NCI-H1417 (cell line): ENCODE data around the gene CTF1.
"Not testable (repeated sequence)": the region's sequence is repeated elsewhere in the genome, so short reads cannot be mapped to it uniquely, and the experiment has no call there.

ENCODE experiments used
- DNase-seq, 3 experiments: peaks; one replicate each; lab custom pipeline; 2025; lab: John Stamatoyannopoulos, UW

The CTF1 gene

DNA sequence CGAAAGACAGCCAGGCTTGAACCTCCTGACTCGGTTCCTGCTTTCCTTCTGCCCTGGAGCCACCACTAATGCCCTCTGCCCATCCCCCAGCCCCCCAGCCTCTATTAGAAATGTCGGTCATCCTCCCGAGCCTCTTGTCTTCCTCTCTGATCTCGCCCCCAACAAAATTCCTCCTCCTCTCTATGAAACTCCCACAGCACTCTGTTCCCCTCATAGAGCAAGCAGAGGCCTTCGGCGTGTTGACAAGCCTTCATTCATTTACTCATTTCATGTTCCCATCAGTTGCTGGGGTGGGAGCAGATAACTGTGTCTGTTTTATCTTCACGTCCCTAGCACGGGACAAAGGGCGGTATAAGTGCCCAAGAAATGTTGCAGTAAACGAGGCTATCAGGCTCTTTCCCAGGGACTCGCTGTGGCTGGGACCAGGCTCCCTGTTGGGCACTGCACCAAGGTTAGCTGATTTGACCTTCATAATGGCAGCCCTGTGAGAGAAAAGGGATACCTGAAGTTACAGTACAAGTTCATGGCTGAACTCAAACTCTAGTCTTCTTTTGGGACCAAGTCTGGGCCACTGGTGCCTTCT is 34.7 kb downstream of the CTF1 start:
- no peak for DNase-seq

DNA sequence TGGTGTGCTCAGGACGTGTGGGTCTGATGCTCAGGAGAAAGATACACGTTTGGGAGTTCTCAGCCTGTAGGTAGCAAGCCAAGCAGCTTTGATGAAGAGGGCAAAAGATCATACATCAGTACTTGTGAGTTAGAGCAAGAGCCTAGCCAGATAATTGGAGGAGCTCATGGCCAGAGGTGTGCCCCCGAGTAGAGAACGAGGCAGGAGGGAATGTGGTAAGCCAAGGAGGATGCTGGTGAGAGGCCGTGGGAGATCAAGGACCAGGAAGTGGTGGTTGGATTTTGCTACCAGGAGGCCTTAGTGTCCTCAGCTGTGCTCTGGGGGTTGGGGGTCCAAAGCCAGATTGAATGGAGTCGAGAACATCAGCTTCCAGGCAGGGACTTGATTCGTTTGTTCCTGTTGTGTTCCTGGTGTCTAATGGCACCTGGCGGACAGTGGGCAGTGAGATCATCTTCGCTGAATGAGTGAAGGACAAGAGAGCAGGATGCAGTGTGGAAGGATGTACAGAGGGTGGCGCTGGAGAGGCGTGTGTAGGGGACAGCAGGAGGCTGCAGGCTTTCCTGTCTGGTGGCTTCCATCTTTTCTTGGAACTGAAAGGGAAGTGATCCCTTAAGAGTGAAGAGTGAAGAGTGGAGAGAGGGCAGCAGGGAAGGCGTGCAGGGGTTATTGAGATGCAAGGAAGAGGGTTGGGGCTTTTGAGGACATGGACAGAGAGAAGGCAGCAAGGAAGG is 38.6 kb downstream of the CTF1 start:
- no peak for DNase-seq

DNA sequence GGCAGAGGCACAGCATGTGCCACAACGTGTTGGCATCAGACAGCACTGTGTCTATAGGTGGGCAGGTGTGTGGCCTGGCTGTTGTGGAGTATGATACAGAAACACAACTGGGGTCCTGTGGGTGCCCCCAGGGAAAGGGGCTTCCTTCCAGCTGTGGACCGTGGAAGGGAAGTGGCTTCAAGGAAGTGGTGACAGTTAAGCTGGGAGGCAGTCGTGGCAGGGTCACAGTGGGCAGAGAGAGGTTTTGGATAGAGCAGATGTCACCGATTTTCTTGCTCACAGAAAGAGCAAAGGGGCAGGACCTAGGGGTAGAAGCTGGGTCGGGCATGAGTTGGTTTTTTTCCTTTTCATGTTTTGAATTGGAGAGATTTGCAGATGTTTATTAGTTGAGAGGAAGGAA is 41.3 kb downstream of the CTF1 start:
- DNase-seq = no peak

DNA sequence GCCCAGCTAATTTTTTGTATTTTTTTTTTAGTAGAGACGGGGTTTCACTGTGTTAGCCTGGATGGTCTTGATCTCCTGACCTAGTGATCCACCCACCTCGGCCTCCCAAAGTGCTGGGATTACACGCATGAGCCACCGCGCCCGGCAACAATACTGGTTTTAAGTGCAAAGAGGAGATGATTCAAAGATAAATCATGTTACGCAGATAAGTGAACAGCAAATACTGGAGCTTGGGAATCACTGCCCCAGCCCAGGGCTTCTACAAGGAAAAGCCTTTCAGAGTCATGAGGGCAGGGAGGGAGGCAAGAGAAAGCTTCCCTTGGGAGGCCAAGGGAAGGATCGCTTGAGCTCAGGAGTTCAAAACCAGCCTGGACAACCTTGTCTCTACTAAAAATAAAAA is 43.2 kb downstream of the CTF1 start:
- DNase-seq = not testable (repeated sequence)

DNA sequence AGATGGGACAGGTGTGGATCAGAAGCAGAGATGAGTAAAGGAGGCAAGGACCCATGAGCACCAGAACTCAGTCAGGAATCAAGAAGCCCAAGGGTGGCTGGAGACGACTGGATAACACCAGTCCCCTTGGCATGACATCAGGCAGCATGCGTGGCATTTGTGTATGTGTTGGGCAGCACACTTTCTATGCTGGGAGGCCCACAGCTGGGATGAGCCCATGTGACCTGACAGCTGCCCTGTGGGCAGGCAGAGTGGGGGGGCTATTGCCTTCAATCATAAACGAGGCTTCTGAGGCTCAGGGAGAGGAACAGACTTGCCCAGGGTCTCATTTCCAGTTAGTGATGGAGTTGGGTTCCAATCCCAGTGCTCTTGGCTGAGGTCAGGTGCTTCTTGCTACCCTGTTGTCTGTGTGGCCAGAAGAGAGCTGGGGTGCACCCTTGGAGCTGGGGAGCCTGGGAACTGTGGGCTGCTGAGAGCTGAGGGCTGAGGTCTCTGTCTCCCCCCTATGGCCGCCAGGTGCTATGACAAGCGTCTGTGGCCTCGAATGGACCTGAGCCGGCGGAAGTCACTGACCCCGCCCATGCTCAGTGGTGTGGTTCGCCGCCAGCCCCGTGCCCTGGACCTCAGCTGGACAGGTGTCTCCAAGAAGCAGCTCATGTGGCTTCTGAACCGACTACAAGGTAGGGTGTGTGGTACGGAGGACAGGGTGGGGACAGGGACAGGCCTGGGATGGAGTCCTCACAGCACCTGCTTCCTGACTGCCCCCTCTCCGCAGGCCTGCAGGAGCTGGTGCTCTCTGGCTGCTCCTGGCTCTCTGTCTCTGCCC is 45.4 kb downstream of the CTF1 start:
- peak; percentile 29 to 69 (median 54) for DNase-seq

DNA sequence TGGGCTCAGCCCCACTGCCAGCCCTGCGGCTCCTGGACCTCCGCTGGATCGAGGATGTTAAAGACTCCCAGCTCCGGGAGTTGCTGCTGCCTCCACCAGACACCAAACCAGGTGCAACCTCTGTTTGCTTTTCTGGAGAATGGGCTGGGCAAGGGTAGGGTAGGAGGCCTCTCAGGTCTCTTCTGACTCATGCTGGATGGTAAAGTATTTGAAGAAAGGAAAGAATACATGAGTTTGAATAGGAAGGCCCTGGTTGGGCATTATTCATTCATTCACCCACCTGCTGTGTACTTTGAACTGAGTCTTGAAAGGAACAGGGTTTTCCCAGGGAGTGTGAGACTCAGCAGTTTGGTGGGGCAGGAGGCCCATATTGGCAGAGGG is 46.0 kb downstream of the CTF1 start:
- no peak for DNase-seq

DNA sequence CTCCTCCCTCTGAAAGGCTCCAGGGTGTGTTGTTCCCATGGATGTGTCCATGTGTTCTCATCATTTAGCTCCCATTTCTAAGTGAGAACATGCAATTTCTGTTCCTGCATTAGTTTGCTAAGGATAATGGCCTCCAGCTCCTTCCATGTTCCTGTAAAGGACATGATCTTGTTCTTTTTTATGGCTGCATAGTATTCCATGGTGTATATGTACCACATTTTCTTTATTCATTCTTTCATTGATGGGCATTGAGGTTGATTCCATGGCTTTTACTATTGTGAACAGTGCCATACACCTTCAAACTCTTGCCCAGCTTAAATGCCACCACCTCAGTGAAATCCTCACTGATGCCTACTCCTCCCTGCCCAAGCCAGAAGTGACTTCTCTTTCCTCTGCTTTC is 47.9 kb downstream of the CTF1 start:
- DNase-seq = no peak

DNA sequence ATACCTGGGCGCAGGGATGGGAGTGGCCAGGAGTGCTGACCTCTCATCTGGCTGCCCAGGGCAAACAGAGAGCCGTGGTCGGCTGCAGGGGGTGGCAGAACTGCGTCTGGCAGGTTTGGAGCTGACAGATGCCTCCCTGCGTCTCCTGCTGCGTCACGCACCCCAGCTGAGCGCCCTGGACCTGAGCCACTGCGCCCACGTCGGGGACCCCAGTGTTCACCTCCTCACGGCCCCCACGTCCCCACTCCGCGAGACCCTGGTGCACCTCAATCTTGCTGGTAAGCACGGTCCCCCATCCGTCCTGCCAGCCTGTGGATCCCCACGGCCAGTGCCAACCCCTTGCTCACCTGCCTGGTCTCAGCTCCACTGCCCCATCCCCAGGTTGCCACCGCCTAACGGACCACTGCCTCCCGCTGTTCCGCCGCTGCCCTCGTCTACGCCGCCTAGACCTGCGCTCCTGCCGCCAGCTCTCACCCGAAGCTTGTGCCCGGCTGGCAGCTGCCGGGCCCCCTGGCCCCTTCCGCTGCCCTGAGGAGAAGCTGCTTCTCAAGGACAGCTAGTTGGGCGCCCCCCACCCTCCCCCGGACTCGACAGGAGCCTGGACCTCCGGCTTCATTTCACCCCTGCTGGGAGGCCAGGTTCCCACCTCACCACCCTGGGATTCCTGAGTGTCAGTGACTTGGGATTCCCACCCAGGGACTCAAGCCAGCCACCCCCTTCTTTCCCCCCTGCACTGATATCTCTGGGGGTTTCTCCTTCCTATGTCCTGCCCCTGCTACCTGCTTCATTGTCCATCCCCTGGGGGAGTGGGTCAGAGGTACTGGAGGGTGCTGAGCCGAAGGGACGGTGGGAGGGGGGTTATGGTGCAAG is 50.5 kb downstream of the CTF1 start:
- no peak for DNase-seq

DNA sequence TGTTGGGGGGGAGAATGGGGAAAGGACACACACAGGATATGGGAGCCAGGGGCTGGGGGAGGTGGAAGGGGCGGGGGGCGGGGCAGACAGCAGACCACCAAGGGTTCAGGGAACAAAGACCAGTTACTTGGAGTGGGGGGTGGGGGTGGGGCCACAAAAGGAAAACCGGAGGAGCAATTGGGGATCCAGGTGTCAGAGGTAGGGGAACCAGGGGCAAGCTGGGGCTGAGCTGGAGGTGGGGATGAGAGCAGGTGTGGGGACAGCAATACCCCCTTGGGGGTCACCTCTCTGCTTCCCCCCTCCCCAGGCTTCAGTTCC is 51.1 kb downstream of the CTF1 start:
- DNase-seq = no peak

DNA sequence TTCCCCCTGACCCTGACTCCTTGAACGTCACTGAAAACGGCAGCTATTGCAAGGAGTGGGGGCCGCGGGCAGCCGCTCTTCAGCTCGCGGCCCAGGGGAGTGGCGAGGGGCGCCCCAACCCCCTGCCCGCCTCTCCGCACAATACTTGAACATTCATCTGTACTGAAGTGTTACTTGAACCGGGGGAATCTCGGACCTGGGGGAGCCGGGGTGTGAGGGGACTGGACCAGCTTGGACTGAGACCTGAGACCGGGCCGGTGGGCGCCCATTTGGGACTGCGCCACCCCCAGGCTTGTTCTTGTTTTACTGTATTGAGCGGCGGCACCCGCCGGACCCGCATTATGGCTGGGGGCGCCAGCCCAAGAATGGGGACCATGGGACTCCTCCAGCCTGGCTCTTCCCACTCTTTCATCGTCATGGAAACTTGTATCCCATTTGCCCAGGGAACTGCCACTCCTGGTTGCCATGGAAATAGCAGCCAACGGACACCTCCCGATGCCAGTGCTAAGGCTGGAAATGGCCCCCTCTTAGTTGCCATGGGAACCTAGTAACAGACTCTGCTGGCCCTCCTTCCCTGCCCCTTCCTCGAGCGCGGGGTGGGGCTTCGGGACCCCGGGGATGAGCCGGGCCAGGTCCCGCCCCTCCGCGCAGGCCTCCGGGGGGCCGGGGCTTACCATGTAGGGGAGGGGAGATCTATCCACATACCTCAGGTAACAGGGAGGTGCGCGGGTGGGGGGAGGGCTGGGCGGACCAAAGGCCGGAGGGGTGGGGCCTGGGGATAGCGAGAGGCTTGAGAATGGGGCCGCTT is 51.6 kb downstream of the CTF1 start:
- DNase-seq = peak; percentile 44 to 55 (median 51)

DNA sequence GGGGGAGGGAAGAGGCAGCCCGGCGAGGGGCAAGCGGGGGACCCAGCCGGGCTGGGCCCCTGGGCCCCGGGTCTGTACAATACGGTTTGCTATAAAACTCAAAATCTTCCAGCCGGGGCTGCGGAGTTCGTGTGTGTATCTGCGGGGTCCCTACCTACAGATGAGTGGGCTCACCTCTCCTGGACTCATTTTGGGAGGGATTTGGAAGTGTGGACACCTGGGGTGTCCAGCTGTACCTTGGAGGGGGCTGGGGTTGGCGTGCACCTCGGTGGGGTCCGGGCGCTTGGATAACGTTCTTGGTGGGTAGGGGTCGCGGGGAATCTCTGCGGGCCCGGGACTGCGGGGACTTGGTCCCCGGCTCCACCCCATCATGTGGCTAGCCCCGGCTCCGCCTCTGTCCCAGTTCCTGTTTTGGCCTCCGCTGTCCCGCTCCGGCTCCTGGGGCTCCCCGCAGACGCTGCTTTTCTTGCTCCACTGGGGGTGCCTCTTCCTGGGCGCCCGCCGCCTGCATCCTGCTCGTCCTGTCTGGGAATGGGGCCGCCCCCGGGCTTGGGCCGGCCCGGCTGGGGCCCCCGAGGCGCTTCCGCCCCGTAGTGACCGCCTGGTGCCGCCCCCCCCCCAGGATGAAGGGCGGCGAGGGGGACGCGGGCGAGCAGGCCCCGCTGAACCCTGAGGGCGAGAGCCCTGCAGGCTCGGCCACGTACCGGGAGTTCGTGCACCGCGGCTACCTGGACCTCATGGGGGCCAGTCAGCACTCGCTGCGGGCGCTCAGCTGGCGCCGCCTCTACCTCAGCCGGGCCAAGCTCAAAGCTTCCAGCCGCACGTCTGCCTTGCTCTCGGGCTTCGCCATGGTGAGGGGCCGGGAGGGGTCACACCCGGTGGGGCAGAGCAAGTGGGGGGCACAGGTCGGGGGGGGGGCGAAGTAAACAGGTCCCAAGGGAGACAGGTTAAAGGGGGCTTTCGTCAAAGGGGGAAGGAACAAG is 52.5 kb downstream of the CTF1 start, which contains the start of gene ORAI3:
TSS of gene ORAI3 (plus strand) at position 402 of the 983 bp plus-strand sequence. CDS start at position 624, 222 bp downstream.
- DNase-seq = peak in 2 of 3 experiments; percentile 19 to 30

DNA sequence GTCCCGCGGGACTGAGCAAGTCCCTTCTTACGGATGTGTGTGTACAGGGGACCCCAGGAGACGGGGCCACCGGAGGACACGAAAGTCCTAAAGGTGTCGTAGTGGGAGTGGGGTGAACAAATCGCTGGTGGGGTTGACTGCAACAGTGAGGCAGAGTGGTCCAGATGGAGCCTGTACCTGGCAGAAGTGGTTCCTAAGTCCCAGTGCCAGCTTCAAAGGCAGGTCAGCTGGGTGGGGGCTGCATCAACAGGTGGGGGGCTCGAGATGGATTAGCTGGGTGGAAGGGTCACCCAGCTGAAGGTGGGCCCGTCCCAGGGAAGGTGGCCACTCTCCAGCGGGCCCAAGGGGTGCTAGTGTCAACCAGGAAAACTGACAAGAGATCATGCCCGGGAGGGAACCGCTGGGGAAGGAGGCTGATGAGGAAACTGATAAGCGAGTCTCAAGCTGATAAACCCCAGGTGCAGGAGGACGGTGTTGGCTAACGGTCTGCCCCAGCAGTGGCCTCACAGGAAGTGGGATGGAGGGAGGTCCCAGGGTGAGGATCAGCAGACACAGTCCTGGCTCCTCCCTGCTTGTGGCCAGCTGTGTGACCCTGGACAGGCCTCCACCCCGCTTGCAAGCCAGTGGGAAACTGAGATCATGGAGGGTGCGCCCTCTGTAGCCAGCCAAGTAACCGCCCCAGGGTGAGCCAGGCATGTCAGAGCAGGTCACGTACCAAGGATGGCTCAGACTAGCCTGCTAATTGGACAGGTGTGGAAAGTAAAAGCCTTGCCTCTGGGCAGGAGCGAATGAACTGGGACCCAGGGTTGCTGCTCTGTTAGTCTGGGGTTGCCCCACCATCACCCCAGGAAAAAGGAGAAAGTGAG is 53.5 kb downstream of the CTF1 start:
- DNase-seq = peak in 2 of 3 experiments; percentile 49 to 72

DNA sequence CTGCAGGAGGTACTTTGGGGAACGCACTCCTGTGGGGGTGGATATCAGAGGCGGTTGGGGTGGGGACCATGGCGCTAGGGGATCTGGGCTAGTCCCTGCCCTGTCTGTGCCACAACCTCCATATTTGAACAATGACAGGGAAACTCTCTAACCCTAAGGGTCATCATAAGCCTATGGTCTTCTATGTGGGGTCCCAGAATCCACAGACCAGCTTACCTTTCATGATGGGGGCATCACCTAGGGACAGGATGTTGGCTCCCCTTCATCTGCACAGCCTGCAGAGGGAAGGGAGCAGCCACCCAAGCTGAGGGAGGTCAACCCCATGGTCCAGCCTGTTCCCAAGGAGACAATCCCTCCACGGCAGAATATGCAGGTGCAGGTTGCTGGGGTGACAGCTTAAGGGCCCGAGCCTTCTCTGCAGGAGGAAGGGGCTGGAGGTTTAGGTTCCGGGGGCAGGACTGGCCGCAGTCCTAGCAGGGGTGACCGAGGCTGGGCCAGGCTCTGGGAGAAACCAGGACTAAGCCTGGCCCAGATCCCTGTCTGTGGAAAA is 54.2 kb downstream of the CTF1 start:
- peak in 1 of 3 experiments; percentile 33 for DNase-seq

DNA sequence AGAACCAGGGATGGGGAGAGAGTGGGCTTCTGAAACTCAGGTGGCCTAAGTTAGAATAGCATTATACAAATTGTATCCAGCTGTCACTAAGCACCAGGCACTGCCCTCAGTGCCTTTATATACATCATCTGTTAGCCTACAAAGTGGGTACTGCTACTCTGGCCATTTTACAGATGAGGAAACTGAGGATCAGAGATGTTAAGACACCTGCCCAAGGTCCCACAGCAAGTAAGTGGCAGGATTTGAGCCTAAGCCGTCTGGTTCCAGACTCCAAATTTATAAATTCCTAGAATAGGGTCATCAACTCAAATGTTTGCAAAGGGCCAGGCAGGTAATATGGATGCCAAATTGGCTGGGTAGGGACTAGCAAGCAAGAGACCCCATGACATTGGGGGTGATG is 54.8 kb downstream of the CTF1 start:
- no peak for DNase-seq

DNA sequence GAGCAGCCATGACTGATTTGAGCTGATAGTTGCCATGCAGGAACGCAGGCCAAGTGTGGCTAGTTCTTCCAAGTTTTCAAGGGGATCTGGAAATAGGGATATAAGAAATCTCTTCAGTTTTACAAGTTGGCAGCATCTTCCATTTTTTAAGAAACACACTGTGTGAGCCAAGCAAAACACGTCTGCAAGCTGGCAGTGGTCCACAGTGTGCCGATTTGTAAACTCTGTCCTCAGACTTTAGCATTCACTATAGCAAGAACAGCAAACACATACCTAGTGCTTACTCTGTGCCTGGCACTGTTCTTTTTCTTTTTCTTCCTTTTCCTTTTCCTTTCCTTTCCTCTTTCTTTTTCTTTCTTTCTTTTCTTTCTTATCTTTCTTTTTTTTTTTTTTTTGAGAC is 55.3 kb downstream of the CTF1 start:
- no peak for DNase-seq

DNA sequence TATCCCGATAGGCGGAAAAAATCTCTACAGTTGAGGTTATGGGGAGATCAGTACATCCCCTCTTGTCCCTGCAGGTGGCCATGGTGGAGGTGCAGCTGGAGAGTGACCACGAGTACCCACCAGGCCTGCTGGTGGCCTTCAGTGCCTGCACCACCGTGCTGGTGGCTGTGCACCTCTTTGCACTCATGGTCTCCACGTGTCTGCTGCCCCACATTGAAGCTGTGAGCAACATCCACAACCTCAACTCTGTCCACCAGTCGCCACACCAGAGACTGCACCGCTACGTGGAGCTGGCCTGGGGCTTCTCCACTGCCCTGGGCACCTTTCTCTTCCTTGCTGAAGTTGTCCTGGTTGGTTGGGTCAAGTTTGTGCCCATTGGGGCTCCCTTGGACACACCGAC is 56.7 kb downstream of the CTF1 start:
- DNase-seq = no peak
